Activated CD4-positive, alpha-beta memory T cell treated with anti-CD3 and anti-CD28 coated beads, Interleukin-2, amount 10 ng/mL, durations not matched to agents 7 days and 5 days (primary cell): Measurements from ENCODE around the gene TXNRD1. TPM values are rescaled to one million over a fixed set of nuclear protein-coding genes. Genes with fewer than 3 reads are reported as not detected.
"Not testable (repeated sequence)": the region's sequence is repeated elsewhere in the genome, so short reads cannot be mapped to it uniquely, and the experiment has no call there.

ENCODE experiments used
- CTCF ChIA-PET: fragments of 350-600 bp; sonication (Branson Sonifier 250); formaldehyde crosslinking; loops from one replicate; lab custom pipeline; 2021; ENCODE audit warnings: antibody characterized with exemption, inconsistent platforms; lab: Charles Lee
- POLR2A ChIA-PET: fragments of 350-600 bp; sonication (Branson Sonifier 250); formaldehyde crosslinking; loops from one replicate; lab custom pipeline; 2021; ENCODE audit warnings: antibody characterized with exemption; lab: Charles Lee
- DNase-seq: peaks from one replicate; pipeline ENCODE4 v3.0.0-alpha.2; 2020
- H3K27ac Mint-ChIP-seq: one replicate; pipeline ENCODE4 v1.8.0; 2021; ENCODE audit warnings: mild to moderate bottlenecking, mixed read lengths
- H3K27me3 Mint-ChIP-seq: one replicate; pipeline ENCODE4 v1.8.0; 2021; ENCODE audit warnings: mixed read lengths
- H3K36me3 Mint-ChIP-seq: one replicate; pipeline ENCODE4 v1.8.0; 2021; ENCODE audit warnings: low read depth, mixed read lengths
- H3K4me1 Mint-ChIP-seq: one replicate; pipeline ENCODE4 v1.8.0; 2021; ENCODE audit warnings: mixed read lengths
- H3K4me3 Mint-ChIP-seq: one replicate; pipeline ENCODE4 v1.8.0; 2021; ENCODE audit warnings: mild to moderate bottlenecking, mixed read lengths
- H3K9me3 Mint-ChIP-seq: one replicate; pipeline ENCODE4 v1.8.0; 2021; ENCODE audit warnings: mixed read lengths
- total RNA-seq, 2 experiments: library from RNA; stranded (reverse); gene quantifications; one replicate each; pipeline ENCODE4 v1.2.3, GENCODE V29; 2021

The TXNRD1 gene
- total RNA-seq, 2 experiments from 2014 or later = 108 to 112 TPM

GRCh38 chr12:104249898-104250297 lies 34.3 kb downstream of the TXNRD1 start:
- H3K36me3 Mint-ChIP-seq = no peaks in the 10 kb centered on the region
- H3K4me1 Mint-ChIP-seq = no peaks in the 10 kb centered on the region
- POLR2A ChIA-PET = no interaction called here
- no peak for DNase-seq
- no peaks in the 10 kb centered on the region for H3K9me3 Mint-ChIP-seq
- CTCF ChIA-PET = interaction anchor here (0.7 to 1.1 kb wide), 2 partner anchors 8 to 26 kb away, joined by 3 read pairs; no protein-coding TSS in a partner anchor
- no peaks in the 10 kb centered on the region for H3K27me3 Mint-ChIP-seq
- no peak overlapping the region for H3K27ac Mint-ChIP-seq
- no peak overlapping the region for H3K4me3 Mint-ChIP-seq

GRCh38 chr12:104250366-104251125 lies 35.0 kb downstream of the TXNRD1 start:
- Mint-ChIP-seq H3K4me3 (no peak overlapping the region), H3K27me3 (peaks cover 3% of the 10 kb centered on the region)
- POLR2A ChIA-PET = no interaction called here

GRCh38 chr12:104257913-104258472 lies 42.4 kb downstream of the TXNRD1 start:
- H3K27ac Mint-ChIP-seq = no peak overlapping the region
- no peak overlapping the region for H3K4me3 Mint-ChIP-seq
- ChIA-PET CTCF (interaction anchor here (0.9 kb wide), 1 partner anchor 8 kb away, joined by 3 read pairs; no protein-coding TSS in a partner anchor), POLR2A (no interaction called here)
- no peak for DNase-seq
- H3K9me3 Mint-ChIP-seq = no peaks in the 10 kb centered on the region
- H3K36me3 Mint-ChIP-seq = no peaks in the 10 kb centered on the region
- H3K27me3 Mint-ChIP-seq = peaks cover 8% of the 10 kb centered on the region
- H3K4me1 Mint-ChIP-seq = no peaks in the 10 kb centered on the region

More at GRCh38 chr12:104250366-104251125, 35.0 kb downstream of the TXNRD1 start:
- Mint-ChIP-seq H3K27ac (no peak overlapping the region), H3K9me3 (no peaks in the 10 kb centered on the region), H3K4me1 (no peaks in the 10 kb centered on the region), H3K36me3 (no peaks in the 10 kb centered on the region)
- CTCF ChIA-PET = interaction anchor here (1.1 kb wide), 1 partner anchor 27 kb away, joined by 3 read pairs; no protein-coding TSS in a partner anchor
- no peak for DNase-seq

GRCh38 chr12:104258476-104259067 lies 43.0 kb downstream of the TXNRD1 start:
- DNase-seq = no peak
- Mint-ChIP-seq H3K4me3 (no peak overlapping the region), H3K4me1 (no peaks in the 10 kb centered on the region), H3K27me3 (peaks cover 8% of the 10 kb centered on the region), H3K27ac (no peak overlapping the region), H3K36me3 (no peaks in the 10 kb centered on the region), H3K9me3 (no peaks in the 10 kb centered on the region)
- ChIA-PET CTCF (interaction anchor here (0.9 kb wide), 1 partner anchor 9 kb away, joined by 3 read pairs; no protein-coding TSS in a partner anchor), POLR2A (no interaction called here)

- H3K36me3 Mint-ChIP-seq = no peaks in the 10 kb centered on the region
- no peaks in the 10 kb centered on the region for H3K4me1 Mint-ChIP-seq
- H3K4me3 Mint-ChIP-seq = no peak overlapping the region
- H3K9me3 Mint-ChIP-seq = no peaks in the 10 kb centered on the region
- no peak overlapping the region for H3K27ac Mint-ChIP-seq
- POLR2A ChIA-PET = no interaction called here
- peaks cover 3% of the 10 kb centered on the region for H3K27me3 Mint-ChIP-seq
- DNase-seq = no peak
- CTCF ChIA-PET = no interaction called here
Measured at GRCh38 chr12:104263026-104263425, 47.4 kb downstream of the TXNRD1 start.

- POLR2A ChIA-PET = no interaction called here
- no peak overlapping the region for H3K4me3 Mint-ChIP-seq
- no peaks in the 10 kb centered on the region for H3K36me3 Mint-ChIP-seq
- no peak for DNase-seq
- no peak overlapping the region for H3K27ac Mint-ChIP-seq
- peaks cover 3% of the 10 kb centered on the region for H3K27me3 Mint-ChIP-seq
- CTCF ChIA-PET = interaction anchor here (1.2 kb wide), 1 partner anchor 25 kb away, joined by 3 read pairs; no protein-coding TSS in a partner anchor
- H3K4me1 Mint-ChIP-seq = no peaks in the 10 kb centered on the region
- no peaks in the 10 kb centered on the region for H3K9me3 Mint-ChIP-seq
Measured at GRCh38 chr12:104263580-104264358, 48.2 kb downstream of the TXNRD1 start.

- H3K4me3 Mint-ChIP-seq, H3K4me1 Mint-ChIP-seq, H3K9me3 Mint-ChIP-seq, CTCF ChIA-PET, H3K27ac Mint-ChIP-seq, H3K27me3 Mint-ChIP-seq, DNase-seq, H3K36me3 Mint-ChIP-seq, POLR2A ChIA-PET: not testable (repeated sequence)
Measured at GRCh38 chr12:104265436-104265835, 49.9 kb downstream of the TXNRD1 start.

- no peak overlapping the region for H3K27ac Mint-ChIP-seq
- H3K27me3 Mint-ChIP-seq = peaks cover 1% of the 10 kb centered on the region
Measured at GRCh38 chr12:104272938-104273337, 57.4 kb downstream of the TXNRD1 start.

GRCh38 chr12:104273503-104273902 lies 57.9 kb downstream of the TXNRD1 start:
- Mint-ChIP-seq H3K36me3 (no peaks in the 10 kb centered on the region), H3K9me3 (no peaks in the 10 kb centered on the region), H3K4me1 (peaks cover 9% of the 10 kb centered on the region), H3K4me3 (no peak overlapping the region), H3K27me3 (peaks cover 1% of the 10 kb centered on the region), H3K27ac (no peak overlapping the region)
- ChIA-PET CTCF (interaction anchor here (0.7 to 1.0 kb wide), 2 partner anchors 16 to 60 kb away, joined by 3 read pairs; no protein-coding TSS in a partner anchor), POLR2A (no interaction called here)
- DNase-seq = no peak

More at GRCh38 chr12:104272938-104273337, 57.4 kb downstream of the TXNRD1 start:
- POLR2A ChIA-PET = no interaction called here
- DNase-seq = no peak
- no peaks in the 10 kb centered on the region for H3K36me3 Mint-ChIP-seq
- no peaks in the 10 kb centered on the region for H3K9me3 Mint-ChIP-seq
- peaks cover 9% of the 10 kb centered on the region for H3K4me1 Mint-ChIP-seq
- no peak overlapping the region for H3K4me3 Mint-ChIP-seq
- CTCF ChIA-PET = no interaction called here

- Mint-ChIP-seq H3K9me3 (no peaks in the 10 kb centered on the region), H3K36me3 (no peaks in the 10 kb centered on the region), H3K4me1 (peaks cover 9% of the 10 kb centered on the region), H3K27ac (no peak overlapping the region), H3K27me3 (peaks cover 1% of the 10 kb centered on the region), H3K4me3 (no peak overlapping the region)
- POLR2A ChIA-PET = interaction anchor here (3.8 kb wide), 1 partner anchor 14 kb away, joined by 33 read pairs; no protein-coding TSS in a partner anchor
- CTCF ChIA-PET = interaction anchor here (2.1 kb wide), 1 partner anchor 12 kb away, joined by 8 read pairs; no protein-coding TSS in a partner anchor
- no peak for DNase-seq
Measured at GRCh38 chr12:104274811-104275210, 59.2 kb downstream of the TXNRD1 start.

- Mint-ChIP-seq H3K27me3 (peaks cover 7% of the 10 kb centered on the region), H3K9me3 (no peaks in the 10 kb centered on the region), H3K27ac (no peak overlapping the region), H3K4me1 (peaks cover 9% of the 10 kb centered on the region), H3K36me3 (no peaks in the 10 kb centered on the region), H3K4me3 (no peak overlapping the region)
- DNase-seq = no peak
- ChIA-PET CTCF (interaction anchor here (2.1 kb wide), 1 partner anchor 11 kb away, joined by 8 read pairs; no protein-coding TSS in a partner anchor), POLR2A (interaction anchor here (1.4 to 3.8 kb wide), 3 partner anchors 9 to 56 kb away, joined by 3 to 33 read pairs (median 7); no protein-coding TSS in a partner anchor)
Measured at GRCh38 chr12:104275689-104276088, 60.1 kb downstream of the TXNRD1 start.
